ENCODE measurements around the gene LYPD1.
"Not testable (repeated sequence)": the region's sequence is repeated elsewhere in the genome, so short reads cannot be mapped to it uniquely, and the experiment has no call there.

The LYPD1 gene

GRCh38 chr2:132669908-132670495, at the start of gene LYPD1:
LYPD1 (minus strand) TSS chr2:132670205; CDS start chr2:132669932, 273 bp downstream.
- DNase-seq = no peak

DNA sequence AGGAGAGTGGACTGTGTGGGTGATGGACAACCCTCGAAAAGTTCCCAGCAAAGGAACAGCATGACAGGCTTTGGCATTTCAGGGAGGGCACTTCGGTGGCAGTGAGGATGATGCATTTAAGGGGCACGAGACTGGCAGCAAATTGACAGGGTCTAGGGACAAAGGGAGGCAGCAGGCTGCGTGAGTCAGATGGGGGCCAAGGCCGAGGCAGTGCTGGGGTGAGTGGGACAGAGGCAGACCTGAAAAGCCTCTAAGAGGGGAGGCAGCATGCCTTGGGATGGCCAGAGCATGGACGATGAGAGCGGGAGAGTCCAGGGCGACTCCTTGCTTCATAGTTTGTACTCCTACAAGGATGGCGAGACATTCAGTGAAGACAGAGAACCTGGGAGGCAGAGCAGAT, 49.5 kb upstream of the LYPD1 start:
- DNase-seq = no peak

GRCh38 chr2:132716954-132717353, 46.9 kb upstream of the LYPD1 start:
- DNase-seq = no peak

GRCh38 chr2:132715386-132716351, 45.7 kb upstream of the LYPD1 start:
- no peak for DNase-seq

DNA sequence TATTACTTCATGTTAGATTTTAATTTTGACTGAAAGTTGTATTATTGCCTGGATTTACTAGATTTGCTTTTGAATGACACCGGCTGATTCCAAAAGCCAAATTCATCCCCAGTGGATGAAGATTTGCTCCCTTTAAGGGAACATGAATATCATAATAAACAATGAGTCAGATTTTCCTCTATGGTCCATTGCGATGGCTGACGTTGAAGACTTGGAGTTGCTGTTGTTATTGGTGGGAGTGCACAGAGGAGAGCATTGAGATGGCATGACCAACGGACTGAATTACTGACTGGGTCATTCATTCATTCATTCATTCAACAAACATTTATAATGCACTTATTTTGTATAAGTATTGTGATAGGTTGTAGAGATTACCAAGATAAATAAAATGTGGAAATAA, 33.4 kb upstream of the LYPD1 start:
- DNase-seq = no peak

- no peak for DNase-seq
Observed at GRCh38 chr2:132701810-132702209, 31.8 kb upstream of the LYPD1 start.

- DNase-seq = not testable (repeated sequence)
Observed at GRCh38 chr2:132699802-132700201, 29.8 kb upstream of the LYPD1 start.

DNA sequence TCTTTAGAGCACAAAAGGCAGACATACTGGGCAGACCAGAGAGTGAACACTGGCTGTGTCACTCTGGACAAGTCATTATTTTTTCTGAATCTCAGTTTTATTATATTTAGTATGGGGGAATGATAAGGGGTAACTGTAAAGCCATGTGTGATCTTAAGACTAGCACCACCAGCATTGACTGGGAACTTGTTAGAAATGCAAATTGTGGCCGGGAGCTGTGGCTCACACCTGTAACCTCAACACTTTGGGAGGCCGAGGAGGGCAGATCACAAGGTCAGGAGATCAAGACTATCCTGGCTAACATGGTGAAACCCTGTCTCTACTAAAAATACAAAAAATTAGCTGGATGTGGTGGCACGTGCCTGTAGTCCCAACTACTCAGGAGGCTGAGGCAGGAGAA, 28.3 kb upstream of the LYPD1 start:
- not testable (repeated sequence) for DNase-seq

DNA sequence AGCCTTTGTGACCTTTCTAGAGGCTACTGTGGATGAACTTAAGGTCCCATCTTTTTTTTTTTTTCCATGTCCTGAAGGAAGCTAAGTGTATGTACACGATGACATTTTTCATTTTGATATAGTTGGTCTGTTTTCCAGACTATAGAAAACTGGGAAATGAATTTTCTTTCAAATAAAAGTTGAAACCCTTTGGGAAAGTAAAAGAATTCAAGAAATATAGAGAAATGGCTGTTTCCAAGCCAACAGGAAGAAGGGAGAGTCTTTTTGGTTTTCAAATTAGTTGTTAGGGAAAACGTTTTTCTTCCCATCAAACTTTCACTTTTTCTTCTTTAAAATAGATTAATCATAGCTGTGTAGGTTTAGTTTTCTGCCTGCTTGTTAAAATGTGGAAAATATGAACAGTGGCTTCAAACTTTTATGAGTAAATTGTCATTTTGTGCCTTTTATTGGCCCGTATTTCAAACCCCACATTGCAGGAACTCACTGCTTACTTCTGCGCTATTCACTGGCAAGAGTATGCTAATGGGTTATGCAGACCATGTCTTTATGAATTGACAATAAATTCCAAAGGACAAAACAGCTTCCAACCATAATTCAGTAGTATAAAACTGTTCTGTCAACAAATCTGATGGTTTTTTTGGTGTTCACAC, 27.7 kb upstream of the LYPD1 start:
- DNase-seq = no peak

GRCh38 chr2:132692816-132693215, 22.8 kb upstream of the LYPD1 start:
- no peak for DNase-seq

- DNase-seq = no peak
Observed at GRCh38 chr2:132691556-132691955, 21.6 kb upstream of the LYPD1 start.

- no peak for DNase-seq
Observed at GRCh38 chr2:132690664-132691303, 20.8 kb upstream of the LYPD1 start.

- DNase-seq = no peak
Observed at GRCh38 chr2:132681766-132682165, 11.8 kb upstream of the LYPD1 start.

- no peak for DNase-seq
Observed at GRCh38 chr2:132680544-132680943, 10.5 kb upstream of the LYPD1 start.

DNA sequence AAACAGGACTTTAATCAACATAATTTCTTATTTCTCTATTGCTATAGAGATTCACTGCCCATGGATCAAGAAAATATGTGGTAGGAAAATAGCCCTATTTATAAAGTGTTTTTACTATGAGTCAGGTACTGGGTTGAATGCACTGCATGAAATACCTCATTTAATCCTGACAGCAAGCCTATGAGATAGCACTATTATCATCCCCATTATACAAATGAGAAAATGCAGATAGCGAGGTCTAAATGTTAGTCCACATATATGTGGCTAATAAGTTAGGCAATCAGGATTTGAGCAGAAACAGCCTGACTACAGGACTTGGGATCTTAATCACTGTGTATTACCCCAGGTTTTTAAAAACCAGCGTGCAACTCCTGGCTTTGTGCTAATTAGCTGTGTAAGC, 8.5 kb upstream of the LYPD1 start:
- no peak for DNase-seq

DNA sequence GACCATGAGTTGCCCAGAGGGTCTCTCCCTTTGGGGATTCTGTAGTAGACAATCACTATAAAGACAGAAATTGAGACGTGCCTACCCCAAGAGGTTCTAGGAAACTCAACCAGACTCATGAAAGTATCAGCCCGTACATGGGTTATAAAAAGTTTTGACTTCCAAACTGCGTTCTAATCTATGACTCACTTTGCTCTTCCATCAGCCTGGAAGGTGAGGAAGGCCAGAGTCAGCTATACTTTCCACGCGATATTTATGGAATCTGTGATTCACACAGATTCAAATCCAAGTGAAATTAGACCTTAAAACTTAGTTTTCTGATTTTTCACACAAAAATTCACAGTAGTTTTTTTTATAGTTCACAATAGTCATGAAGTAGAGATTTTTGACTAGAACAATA, 7.7 kb upstream of the LYPD1 start:
- no peak for DNase-seq

DNA sequence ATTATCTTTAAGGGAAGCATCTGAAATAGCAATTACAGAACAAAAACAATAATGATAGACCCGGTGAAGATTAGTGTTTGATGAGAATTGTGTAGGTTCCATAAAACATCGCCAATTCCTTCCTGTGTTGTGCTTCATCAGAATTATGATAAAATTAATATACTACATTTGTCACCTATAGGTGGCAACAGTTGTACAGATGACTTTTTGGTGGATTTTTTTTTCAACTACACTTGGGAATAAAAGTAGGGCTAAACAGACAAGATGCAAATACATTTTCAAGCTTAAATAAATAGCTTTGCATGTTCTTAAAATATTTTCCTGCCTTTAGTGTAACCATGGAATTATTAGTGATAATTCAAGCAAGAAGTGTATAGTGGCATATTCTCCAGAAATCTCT, 7.0 kb upstream of the LYPD1 start:
- DNase-seq = no peak

DNA sequence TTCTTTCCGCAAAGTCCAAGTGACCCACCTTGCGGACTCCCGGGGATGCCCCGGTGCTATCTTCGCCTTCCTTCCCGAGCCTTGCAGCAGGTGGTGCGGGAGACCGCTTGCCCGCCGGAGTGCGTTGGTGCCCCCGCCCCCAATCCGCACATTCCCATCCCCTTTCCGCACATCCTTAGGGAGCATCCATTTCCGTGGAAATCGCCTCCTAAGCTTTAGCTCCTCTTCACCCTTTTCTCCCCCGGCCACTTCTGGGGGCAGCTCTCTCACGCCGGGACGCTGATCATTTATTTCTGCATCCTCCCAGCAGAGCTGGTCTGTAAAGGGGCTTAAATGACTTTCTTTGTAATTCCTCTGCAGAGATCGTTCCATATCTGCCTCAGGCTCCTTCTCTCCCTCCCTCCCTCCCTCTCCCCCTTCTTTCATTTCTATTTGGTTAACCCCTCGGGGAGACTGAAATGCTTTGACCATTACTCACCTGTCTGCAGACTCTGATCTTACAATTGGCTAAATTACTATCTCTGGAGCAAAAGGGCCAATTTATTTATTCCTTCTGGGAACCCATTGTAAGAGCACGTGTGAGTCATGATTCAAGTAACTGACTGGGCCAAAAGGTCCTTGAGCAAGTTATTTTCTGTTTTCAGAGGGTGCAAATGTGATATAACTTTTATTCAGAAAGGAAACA, 1.3 kb upstream of the LYPD1 start:
- DNase-seq = no peak

- DNase-seq = no peak
Observed at GRCh38 chr2:132670496-132671150, 618 bp upstream of the LYPD1 start.

DNA sequence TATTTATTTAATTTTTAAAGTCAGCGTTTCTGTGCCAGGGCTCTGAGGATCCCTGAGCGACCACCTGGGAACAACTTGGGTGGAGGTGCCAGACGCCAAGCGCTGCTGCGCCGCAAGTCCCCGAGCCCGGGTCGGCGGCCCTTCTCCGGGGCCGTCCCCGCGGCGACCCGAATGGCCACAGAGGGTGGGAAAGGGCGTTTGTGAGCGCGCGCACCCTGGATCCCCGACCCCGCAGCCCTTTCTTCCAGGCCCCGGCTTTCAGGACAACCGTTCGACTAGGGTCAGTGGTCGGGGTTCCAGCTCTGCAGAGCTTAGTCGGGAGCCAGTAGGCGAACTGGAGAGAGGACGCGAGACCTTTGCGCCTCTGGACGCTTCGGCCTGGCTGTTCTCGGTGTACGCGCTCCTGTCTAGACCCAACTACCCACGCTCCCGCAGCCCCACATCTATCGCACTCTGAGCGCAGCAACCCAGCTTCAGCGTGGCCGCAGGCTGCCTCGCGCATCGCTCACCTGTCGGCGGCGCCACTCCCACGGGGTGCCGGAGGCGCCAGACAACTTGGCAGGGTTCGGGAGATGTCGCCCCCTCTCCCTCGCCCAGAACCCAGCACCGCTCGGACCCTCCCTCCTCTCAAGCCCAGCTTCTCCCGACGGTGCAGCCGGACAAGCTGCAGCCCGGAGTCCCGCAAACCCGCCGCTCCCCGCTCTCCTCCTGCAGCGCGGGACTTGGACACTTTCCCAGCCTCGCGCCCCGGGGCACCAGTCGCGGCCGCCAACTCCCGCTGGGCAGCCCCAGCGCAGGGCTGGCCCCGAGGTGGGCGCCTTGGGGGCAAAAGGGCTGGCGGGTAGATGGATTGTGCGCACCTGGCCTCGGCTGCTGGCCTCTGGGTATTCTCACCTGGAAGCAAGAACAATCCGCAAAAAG, 758 bp downstream of the LYPD1 start:
- no peak for DNase-seq

Measured in CD4-positive, alpha-beta T cell treated with Interleukin-15 for 1 hour (primary cell).